ENCODE measurements around the gene EPRS1.

- TF ChIP-seq CTCF (IDR thresholded peaks at IDR 0.05; ENCODE audit: low read depth, low read length) (no peak), POLR2A (IDR thresholded peaks at IDR 0.05; ENCODE audit: extremely low read depth, insufficient read length) (no peak)
- TF ChIP-seq, protein P1, sequence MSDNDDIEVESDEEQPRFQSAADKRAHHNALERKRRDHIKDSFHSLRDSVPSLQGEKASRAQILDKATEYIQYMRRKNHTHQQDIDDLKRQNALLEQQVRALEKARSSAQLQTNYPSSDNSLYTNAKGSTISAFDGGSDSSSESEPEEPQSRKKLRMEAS (IDR thresholded peaks at IDR 0.05; ENCODE audit: low read depth, low read length) = no peak
Observed at GRCh38 chr1:220084460-220084859, 38.2 kb upstream of the EPRS1 start.

Data from NB4 (cell line).